Activated naive CD8-positive, alpha-beta T cell treated with anti-CD3 and anti-CD28 coated beads for 36 hours (primary cell): ENCODE measurements around the gene INTS1. TPM values are rescaled to one million over a fixed set of nuclear protein-coding genes. Genes with fewer than 3 reads are reported as not detected.

ENCODE experiments used
- DNase-seq: peaks from one replicate; pipeline ENCODE4 v3.0.0; 2021
- H3K27ac Mint-ChIP-seq: one replicate; pipeline ENCODE4 v1.8.0; 2022; ENCODE audit warnings: mild to moderate bottlenecking, moderate library complexity, mixed read lengths
- H3K27me3 Mint-ChIP-seq: one replicate; pipeline ENCODE4 v1.8.0; 2022; ENCODE audit warnings: mild to moderate bottlenecking, mixed read lengths
- H3K36me3 Mint-ChIP-seq: one replicate; pipeline ENCODE4 v1.8.0; 2021; ENCODE audit warnings: mild to moderate bottlenecking, mixed read lengths
- H3K4me1 Mint-ChIP-seq: one replicate; pipeline ENCODE4 v1.8.0; 2021; ENCODE audit warnings: mixed read lengths
- H3K4me3 Mint-ChIP-seq: one replicate; pipeline ENCODE4 v1.8.0; 2022; ENCODE audit warnings: mild to moderate bottlenecking, moderate library complexity, mixed read lengths
- H3K9me3 Mint-ChIP-seq: one replicate; pipeline ENCODE4 v1.8.0; 2022; ENCODE audit warnings: mixed read lengths
- total RNA-seq, 2 experiments: library from RNA; stranded (reverse); gene quantifications; one replicate each; pipeline ENCODE4 v1.2.3, GENCODE V29; 2021

INTS1 gene, protein sequence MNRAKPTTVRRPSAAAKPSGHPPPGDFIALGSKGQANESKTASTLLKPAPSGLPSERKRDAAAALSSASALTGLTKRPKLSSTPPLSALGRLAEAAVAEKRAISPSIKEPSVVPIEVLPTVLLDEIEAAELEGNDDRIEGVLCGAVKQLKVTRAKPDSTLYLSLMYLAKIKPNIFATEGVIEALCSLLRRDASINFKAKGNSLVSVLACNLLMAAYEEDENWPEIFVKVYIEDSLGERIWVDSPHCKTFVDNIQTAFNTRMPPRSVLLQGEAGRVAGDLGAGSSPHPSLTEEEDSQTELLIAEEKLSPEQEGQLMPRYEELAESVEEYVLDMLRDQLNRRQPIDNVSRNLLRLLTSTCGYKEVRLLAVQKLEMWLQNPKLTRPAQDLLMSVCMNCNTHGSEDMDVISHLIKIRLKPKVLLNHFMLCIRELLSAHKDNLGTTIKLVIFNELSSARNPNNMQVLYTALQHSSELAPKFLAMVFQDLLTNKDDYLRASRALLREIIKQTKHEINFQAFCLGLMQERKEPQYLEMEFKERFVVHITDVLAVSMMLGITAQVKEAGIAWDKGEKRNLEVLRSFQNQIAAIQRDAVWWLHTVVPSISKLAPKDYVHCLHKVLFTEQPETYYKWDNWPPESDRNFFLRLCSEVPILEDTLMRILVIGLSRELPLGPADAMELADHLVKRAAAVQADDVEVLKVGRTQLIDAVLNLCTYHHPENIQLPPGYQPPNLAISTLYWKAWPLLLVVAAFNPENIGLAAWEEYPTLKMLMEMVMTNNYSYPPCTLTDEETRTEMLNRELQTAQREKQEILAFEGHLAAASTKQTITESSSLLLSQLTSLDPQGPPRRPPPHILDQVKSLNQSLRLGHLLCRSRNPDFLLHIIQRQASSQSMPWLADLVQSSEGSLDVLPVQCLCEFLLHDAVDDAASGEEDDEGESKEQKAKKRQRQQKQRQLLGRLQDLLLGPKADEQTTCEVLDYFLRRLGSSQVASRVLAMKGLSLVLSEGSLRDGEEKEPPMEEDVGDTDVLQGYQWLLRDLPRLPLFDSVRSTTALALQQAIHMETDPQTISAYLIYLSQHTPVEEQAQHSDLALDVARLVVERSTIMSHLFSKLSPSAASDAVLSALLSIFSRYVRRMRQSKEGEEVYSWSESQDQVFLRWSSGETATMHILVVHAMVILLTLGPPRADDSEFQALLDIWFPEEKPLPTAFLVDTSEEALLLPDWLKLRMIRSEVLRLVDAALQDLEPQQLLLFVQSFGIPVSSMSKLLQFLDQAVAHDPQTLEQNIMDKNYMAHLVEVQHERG (N-terminal part only)
- 10 to 100 TPM; 88.9 to 94.1 TPM for total RNA-seq

DNA sequence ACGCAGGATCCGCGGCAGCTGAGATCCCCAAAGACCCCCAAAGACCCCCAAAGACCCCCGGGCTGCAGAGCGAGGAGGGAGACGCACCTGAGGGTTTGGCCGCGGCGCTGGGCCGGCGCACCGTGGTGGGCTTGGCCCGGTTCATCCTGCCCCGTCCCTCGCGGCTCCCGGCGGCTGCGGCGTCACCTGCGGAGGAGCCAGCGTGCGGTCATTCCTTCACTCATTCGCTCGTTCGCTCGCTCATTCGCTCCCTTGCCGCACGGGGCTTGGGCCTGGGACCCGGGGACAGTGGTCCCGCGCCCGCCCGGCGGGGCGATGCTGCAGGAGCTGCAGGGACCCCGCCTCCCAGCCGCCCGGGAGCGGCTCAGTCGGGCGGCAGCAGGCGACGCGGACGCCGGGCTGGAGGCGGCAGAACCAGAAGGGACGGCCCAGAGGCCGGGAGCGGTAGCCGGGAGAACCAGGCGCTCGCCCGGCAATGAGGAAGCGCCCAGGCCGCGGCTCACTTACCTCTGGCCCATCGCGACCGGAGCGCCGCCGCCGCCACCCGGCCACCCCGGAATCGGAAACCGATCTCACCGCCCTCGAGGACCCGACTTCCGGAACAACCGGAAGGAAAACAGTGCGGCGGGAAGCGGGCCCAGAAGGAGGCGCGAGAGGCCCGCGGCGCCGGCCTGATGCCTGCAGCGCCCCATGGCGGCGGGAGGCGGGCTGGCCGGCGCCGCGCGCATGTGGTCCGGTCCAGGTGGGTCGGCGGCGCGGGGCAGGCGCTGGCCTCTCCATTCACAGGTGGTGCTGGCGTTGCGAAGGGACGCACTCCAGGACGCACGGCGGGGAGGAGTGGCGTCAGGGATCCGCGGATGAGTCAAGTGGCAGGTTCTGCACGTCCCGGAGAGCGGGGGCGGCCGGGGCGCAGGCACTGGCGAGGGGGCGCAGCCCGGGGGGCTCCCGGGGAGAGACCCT lies at the start of gene INTS1:
INTS1 (minus strand) TSS at position 574 of the 960 bp plus-strand sequence; CDS start at position 145, 429 bp downstream.
- Mint-ChIP-seq H3K9me3 (no peaks in the 10 kb centered on the region), H3K27ac (peak within 1 kb of the TSS; percentile 86), H3K4me1 (peaks cover 30% of the 10 kb centered on the region)

DNA sequence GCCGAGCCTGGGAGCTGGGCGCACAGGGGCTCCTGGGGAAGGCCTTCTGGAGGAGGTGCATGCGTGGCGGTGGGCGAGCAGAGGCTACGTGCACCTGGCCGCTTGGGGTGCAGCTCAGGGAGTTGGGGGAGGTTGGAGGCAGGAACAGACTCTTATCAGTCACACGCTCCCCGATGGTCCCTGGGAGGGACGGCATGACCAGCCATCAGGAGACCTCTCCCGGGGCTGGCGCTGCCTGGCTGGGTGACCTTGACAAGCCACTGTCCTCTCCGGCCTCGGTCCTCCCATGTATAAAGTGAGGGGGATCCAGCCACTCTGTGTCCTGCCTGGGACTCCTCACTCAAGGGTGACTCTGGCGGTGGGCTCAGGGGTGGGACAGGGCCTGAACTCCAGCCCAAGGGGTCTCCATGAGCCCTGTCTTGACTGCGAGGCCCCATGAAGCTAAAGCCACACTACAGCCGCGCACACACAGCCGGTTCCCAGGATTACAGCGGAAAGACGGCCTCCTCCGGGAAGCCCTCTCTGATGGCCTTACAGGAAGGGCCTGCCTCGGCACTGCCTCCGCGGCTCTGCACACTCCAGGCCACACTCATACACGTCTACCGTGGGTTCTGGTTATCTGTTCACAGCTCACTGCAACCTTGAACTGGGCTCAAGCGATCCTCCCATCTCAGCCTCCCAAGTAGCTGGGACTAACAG lies 49.5 kb upstream of the INTS1 start:
- Mint-ChIP-seq H3K27ac (no peak overlapping the region), H3K9me3 (no peaks in the 10 kb centered on the region), H3K4me1 (peaks cover 3% of the 10 kb centered on the region), H3K36me3 (no peaks in the 10 kb centered on the region), H3K27me3 (no peaks in the 10 kb centered on the region), H3K4me3 (no peak overlapping the region)
- no peak for DNase-seq

More for the DNA sequence above, at the start of gene INTS1:
- peak; percentile 93 for DNase-seq
- peak within 1 kb of the TSS; percentile 89 for H3K4me3 Mint-ChIP-seq
- H3K36me3 Mint-ChIP-seq, result peaks cover 13% of the 10 kb centered on the region
- H3K27me3 Mint-ChIP-seq, result no peaks in the 10 kb centered on the region

DNA sequence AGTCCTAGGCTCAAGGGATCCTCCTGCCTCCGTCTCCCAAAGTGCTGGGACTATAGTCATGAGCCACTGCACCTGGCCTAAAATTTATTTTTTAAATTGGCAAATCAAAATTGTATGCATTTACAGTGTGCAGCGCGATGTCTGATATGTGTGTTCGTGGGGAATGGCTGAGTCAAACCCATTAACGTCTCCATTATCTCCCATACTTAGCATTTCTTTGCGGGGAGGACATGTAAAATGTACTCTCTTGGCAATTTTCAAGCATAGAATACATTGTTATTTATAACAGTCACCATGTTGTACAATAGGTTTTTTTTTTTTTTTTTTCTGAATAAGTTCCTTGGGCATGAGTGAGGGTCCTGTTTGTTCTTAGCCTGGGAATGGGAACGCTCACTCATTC lies 48.0 kb upstream of the INTS1 start:
- Mint-ChIP-seq H3K4me3 (no peak overlapping the region), H3K27me3 (no peaks in the 10 kb centered on the region), H3K36me3 (no peaks in the 10 kb centered on the region), H3K9me3 (no peaks in the 10 kb centered on the region), H3K4me1 (peaks cover 3% of the 10 kb centered on the region), H3K27ac (no peak overlapping the region)
- DNase-seq, result no peak

DNA sequence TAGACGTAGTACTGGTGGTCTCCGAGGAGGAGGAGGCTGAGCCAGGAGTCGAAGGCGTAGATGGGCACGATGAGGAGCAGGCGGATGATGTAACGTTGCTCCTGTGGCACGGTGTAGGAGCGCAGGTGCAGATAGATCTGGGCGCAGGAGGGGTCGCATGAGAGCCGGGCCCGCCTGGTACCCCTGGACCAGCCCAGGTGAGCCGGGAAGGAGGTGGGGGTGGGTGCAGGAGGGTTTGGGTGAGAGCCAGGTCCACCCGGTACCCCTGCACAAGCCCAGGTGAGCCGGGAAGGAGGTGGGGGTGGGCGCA lies 46.6 kb upstream of the INTS1 start:
- Mint-ChIP-seq H3K4me3 (no peak overlapping the region), H3K4me1 (no peaks in the 10 kb centered on the region), H3K27ac (no peak overlapping the region), H3K27me3 (no peaks in the 10 kb centered on the region), H3K9me3 (no peaks in the 10 kb centered on the region), H3K36me3 (no peaks in the 10 kb centered on the region)
- no peak for DNase-seq

DNA sequence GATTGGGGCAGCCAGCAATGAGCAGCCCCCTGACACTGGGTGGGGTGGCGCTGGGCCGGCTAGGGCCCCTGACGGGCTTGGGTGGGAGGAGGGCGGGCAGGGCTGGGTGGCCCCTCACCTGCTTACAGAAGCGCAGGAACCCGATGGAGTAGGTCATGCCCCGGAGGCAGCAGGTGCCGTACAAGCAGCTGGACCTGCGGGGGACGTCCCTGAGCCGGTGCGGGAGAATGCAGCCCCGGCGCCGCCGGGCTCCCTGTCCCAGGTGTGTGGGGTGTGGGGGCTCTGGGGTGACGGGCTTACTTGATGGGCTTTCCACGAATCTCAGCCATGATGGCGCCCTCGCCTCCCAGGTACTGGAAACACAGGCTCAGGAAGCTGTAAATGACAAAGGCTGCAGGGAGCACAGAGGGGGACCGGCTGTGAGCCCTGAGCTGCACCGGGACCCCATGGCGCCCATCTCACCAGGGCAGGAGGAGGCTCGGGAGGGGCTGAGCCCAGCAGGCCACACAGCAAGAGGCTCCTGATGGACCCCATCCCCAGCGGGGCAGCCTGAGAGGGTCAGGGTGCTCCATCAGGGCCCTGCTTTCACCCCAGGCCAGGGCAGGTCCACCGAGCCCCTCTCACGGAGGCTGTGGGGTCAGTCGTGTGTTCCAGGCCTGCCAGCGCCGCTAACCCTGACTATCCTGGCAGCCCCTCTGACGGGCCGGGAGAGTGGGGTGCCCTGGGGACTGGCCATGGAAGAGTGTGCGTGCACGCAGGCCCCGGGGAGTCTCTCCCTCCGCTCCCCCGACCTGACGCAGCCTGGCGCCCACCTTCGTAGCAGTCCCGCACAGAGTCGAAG lies 46.0 kb upstream of the INTS1 start:
- Mint-ChIP-seq H3K27ac (no peak overlapping the region), H3K27me3 (no peaks in the 10 kb centered on the region), H3K4me3 (no peak overlapping the region), H3K9me3 (no peaks in the 10 kb centered on the region), H3K36me3 (no peaks in the 10 kb centered on the region), H3K4me1 (no peaks in the 10 kb centered on the region)
- no peak for DNase-seq

DNA sequence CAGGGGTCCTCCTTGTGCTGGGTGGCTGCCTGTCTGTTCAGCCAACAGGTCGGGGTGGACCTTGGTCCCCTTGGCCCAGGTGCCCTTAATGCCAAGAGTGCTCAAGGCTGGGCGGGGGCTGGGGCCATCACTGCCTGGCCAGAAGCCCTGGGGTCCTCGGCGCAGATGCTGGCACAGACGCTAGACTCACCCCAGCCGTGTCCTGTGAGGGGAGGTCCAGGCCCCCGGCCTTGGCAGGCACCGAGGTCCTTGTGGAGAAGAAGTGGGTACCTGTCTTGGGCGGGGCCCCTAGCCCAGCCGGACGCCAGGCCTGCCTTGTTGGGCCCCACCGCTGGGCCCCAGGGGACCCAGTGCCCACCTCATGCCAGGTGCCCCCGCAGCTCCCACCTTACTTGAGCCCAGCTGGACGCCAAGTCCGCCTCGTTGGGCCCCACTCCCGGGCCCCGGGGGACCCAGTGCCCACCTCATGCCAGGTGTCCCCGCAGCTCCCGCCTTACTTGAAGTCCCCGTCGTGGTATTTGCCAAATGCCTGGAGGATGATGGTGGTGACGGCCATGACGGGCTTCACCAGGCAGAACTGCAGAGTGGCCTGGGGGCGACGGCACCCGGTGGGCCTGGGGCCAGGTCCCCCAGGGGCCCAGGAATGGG lies 45.3 kb upstream of the INTS1 start:
- no peaks in the 10 kb centered on the region for H3K4me1 Mint-ChIP-seq
- H3K27me3 Mint-ChIP-seq, result no peaks in the 10 kb centered on the region
- DNase-seq, result no peak
- H3K4me3 Mint-ChIP-seq, result no peak overlapping the region
- H3K9me3 Mint-ChIP-seq, result no peaks in the 10 kb centered on the region
- H3K27ac Mint-ChIP-seq, result no peak overlapping the region
- no peaks in the 10 kb centered on the region for H3K36me3 Mint-ChIP-seq

DNA sequence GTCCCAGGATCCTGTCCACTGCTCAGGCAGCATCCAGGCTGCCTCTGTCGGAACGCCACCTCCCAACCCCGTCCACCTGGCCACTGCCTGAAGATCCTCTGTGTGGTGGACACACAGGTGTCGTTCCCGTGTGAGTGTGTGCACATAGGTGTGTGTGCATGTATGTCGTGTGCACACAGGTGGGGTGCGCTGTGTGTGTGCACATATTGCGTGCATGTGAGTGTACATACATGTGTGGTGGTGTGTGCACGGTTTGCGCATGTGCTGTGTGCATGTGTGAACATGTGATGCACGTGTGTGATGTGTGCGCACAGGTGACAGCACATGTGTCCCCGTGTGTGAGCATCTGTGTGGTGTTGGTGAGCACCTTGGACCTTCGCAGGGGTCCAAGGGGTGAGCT lies 44.8 kb upstream of the INTS1 start:
- H3K4me1 Mint-ChIP-seq, result no peaks in the 10 kb centered on the region
- no peaks in the 10 kb centered on the region for H3K36me3 Mint-ChIP-seq
- no peak overlapping the region for H3K27ac Mint-ChIP-seq
- no peak for DNase-seq
- no peaks in the 10 kb centered on the region for H3K27me3 Mint-ChIP-seq
- no peaks in the 10 kb centered on the region for H3K9me3 Mint-ChIP-seq
- no peak overlapping the region for H3K4me3 Mint-ChIP-seq

DNA sequence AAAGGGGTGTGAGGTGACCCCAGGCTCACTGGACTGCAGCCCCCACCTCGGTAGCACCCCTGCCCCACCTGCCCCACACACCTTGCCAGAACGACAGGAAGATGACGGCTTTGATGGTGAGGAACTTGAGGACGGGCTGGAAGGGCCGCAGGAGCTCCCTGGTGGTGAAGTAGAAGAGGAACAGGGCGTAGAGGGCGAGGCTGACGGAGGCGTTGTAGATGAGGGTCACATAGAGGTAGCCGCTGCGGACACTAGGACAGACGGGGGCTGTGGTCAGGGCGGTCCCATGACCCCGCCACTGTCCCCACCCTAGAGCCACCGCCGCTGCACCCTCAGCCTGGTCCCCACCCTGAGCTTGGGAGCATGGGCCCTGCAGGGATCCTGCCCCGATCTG lies 44.2 kb upstream of the INTS1 start:
- no peaks in the 10 kb centered on the region for H3K36me3 Mint-ChIP-seq
- peak overlapping the region; percentile 25 for H3K27ac Mint-ChIP-seq
- DNase-seq, result no peak
- H3K9me3 Mint-ChIP-seq, result no peaks in the 10 kb centered on the region
- no peaks in the 10 kb centered on the region for H3K4me1 Mint-ChIP-seq
- no peak overlapping the region for H3K4me3 Mint-ChIP-seq
- H3K27me3 Mint-ChIP-seq, result no peaks in the 10 kb centered on the region

DNA sequence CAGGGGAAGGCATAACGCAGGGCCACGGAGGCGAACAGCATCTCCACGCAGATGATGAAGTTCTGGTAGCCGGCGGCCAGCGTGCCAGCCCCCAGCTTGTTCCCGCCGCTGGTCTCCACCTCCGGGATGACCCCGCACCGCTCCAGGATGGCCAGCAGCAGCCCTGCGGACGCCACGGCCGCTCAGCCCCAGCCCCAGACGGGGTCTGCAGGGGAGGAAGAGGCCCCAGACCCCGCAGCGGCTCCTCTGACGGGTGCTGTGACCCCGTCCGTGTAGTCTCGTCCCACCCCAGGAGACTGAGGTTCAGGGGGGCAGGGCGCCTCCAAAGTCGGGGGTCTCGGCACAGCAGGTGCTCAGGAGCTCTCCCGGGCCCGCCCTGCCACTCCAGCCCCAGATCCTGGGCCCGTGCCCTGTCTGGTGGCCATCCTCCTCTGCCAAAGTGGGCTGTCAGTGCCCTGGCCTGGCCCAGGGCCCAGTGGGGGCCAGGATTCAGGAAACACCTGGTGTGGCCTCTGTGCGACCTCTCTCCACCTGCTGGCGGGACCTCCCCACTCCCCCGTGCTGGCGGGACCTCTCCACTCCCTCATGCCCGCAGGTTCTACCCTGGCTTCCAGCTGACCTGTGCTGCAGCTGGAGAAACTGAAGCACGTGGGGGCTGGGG lies 43.7 kb upstream of the INTS1 start:
- Mint-ChIP-seq H3K4me3 (no peak overlapping the region), H3K36me3 (no peaks in the 10 kb centered on the region), H3K27ac (peak overlapping the region; percentile 25), H3K9me3 (no peaks in the 10 kb centered on the region), H3K27me3 (no peaks in the 10 kb centered on the region), H3K4me1 (no peaks in the 10 kb centered on the region)
- no peak for DNase-seq

DNA sequence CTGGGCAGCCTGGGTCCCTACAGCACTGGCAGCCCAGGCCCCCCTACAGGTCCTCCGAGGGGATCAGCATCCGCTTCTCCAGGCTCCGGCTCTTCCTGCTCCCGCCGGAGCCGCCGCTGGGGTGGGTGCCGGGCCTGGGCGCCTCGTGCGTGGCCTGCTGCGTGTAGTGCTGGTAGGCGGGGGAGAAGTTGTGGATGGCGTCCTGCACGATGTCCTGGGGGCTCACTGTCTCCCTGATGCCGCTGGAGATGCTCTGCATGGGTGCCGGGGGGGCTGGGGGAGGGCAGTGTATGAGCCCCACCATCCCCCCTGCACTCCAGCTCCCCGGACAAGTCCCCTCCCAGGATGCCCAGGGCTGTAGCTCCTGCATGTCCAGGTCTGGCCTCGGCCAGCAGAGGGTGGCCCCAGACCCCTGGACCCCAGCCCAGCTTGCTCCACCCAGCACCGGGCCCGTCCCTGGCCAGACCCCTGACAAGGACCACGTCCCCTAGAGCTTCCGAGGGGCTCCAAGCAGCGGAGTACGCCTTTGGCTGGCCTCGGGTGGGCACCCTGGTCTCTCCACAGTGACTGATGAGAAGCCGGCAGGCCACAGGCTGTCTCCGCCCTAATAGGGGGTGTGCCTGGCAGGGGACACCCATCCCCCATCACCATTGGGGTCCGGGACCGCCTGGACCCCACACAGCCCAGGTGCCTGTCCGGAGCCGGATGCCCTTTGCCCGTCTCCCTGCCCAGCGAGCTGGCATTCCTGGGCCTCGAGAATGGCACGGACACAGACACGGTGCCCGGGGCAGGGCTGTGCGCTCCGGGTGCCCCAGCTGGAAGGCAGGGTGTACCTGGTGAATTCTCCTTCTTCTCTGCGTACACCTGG lies 43.0 kb upstream of the INTS1 start:
- no peak overlapping the region for H3K27ac Mint-ChIP-seq
- no peaks in the 10 kb centered on the region for H3K9me3 Mint-ChIP-seq
- H3K4me3 Mint-ChIP-seq, result no peak overlapping the region
- no peaks in the 10 kb centered on the region for H3K27me3 Mint-ChIP-seq
- H3K4me1 Mint-ChIP-seq, result no peaks in the 10 kb centered on the region
- DNase-seq, result no peak
- no peaks in the 10 kb centered on the region for H3K36me3 Mint-ChIP-seq

DNA sequence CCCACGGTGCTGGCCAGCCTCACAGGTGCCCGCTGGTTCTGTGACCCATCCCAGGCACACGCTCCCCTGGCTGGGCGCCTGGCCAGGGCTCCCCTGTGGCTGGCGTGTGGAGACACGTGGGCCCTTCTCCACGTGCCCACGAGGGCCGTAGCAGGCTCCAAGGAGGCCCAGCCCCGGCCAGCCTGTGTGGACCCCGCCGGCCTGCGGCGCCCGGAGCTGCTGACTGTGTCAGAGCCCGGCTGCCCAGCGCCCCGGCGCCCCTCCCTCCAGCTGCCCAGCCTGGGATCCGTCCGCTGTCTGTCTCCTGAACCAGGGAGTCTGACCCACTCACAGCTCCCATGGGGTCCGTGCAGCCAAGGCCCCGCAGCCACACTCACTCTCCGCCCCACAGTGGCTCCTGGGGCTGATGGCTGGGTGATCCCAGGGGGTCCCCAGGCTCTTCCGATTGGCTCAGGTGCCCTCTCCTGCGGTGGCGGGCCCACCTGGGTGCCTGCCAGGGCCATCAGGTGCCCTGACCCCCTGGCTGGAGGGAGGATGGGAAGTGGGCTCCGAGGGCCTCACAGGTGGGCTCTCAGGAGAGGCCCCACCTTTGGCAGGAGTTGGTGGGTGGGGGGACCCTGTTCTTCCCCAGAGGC lies 42.2 kb upstream of the INTS1 start:
- no peak overlapping the region for H3K4me3 Mint-ChIP-seq
- DNase-seq, result no peak
- no peak overlapping the region for H3K27ac Mint-ChIP-seq

More for the DNA sequence above, 42.2 kb upstream of the INTS1 start:
- no peaks in the 10 kb centered on the region for H3K9me3 Mint-ChIP-seq
- no peaks in the 10 kb centered on the region for H3K27me3 Mint-ChIP-seq
- H3K4me1 Mint-ChIP-seq, result no peaks in the 10 kb centered on the region
- no peaks in the 10 kb centered on the region for H3K36me3 Mint-ChIP-seq
